ENCODE results near the gene ARHGEF10L.

The ARHGEF10L gene

GRCh38 chr1:17683598-17683997, 144.1 kb downstream of the ARHGEF10L start:
- DNase-seq (ENCODE audit: low read depth in 1 of 2, low spot score in 1 of 2), result no peak
- TF ChIP-seq CTCF (IDR thresholded peaks at IDR 0.05; ENCODE audit: insufficient read depth, low read length) (no peak), SPI1 (IDR thresholded peaks at IDR 0.05; ENCODE audit: borderline replicate concordance, low read depth) (no peak), REST (IDR thresholded peaks at IDR 0.05; ENCODE audit: insufficient replicate concordance, low read depth) (no peak), GABPA (IDR thresholded peaks at IDR 0.05; ENCODE audit: low read depth) (no peak), POLR2AphosphoS5 (IDR thresholded peaks at IDR 0.05; ENCODE audit: low read depth) (no peak)
- Histone ChIP-seq H3K4me3 (replicated peaks; ENCODE audit: insufficient read depth, low read length) (no peak overlapping the region), H3K27ac (replicated peaks) (no peak overlapping the region), H3K27me3 (ENCODE audit: insufficient read depth, poor library complexity, severe bottlenecking) (no peaks in the 10 kb centered on the region)

- Histone ChIP-seq H3K4me3 (replicated peaks; ENCODE audit: insufficient read depth, low read length) (no peak overlapping the region), H3K27ac (replicated peaks) (no peak overlapping the region), H3K27me3 (ENCODE audit: insufficient read depth, poor library complexity, severe bottlenecking) (no peaks in the 10 kb centered on the region)
- TF ChIP-seq REST (IDR thresholded peaks at IDR 0.05; ENCODE audit: insufficient replicate concordance, low read depth), result no peak
- no peak for TF ChIP-seq GABPA (IDR thresholded peaks at IDR 0.05; ENCODE audit: low read depth)
- no peak for TF ChIP-seq SPI1 (IDR thresholded peaks at IDR 0.05; ENCODE audit: borderline replicate concordance, low read depth)
- TF ChIP-seq POLR2AphosphoS5 (IDR thresholded peaks at IDR 0.05; ENCODE audit: low read depth), result no peak
- TF ChIP-seq CTCF (IDR thresholded peaks at IDR 0.05; ENCODE audit: insufficient read depth, low read length), result no peak
- DNase-seq (ENCODE audit: low read depth in 1 of 2, low spot score in 1 of 2), result no peak
Observed at GRCh38 chr1:17684810-17685209, 145.3 kb downstream of the ARHGEF10L start.

- Histone ChIP-seq H3K27me3 (ENCODE audit: insufficient read depth, poor library complexity, severe bottlenecking) (no peaks in the 10 kb centered on the region), H3K27ac (replicated peaks) (no peak overlapping the region), H3K4me3 (replicated peaks; ENCODE audit: insufficient read depth, low read length) (no peak overlapping the region)
- TF ChIP-seq REST (IDR thresholded peaks at IDR 0.05; ENCODE audit: insufficient replicate concordance, low read depth) (no peak), CTCF (IDR thresholded peaks at IDR 0.05; ENCODE audit: insufficient read depth, low read length) (no peak)
- no peak for DNase-seq (ENCODE audit: low read depth in 1 of 2, low spot score in 1 of 2)
Observed at GRCh38 chr1:17686258-17686657, 146.8 kb downstream of the ARHGEF10L start.
